SU-DHL-6 (cell line): ENCODE measurements around the gene BTBD19.

ENCODE experiments used
- H2AFZ ChIP-seq: fragments of 200-600 bp; sonication (generic); 2 replicates; pipeline ENCODE4 v1.6.1; 2014; ENCODE audit warnings: low read depth, mild to moderate bottlenecking, moderate library complexity, mixed read lengths, antibody characterized with exemption, low read length; ENCODE audit not compliant: severe bottlenecking
- H3F3A ChIP-seq: fragments of 200-600 bp; shearing (Covaris generic); 2 replicates; pipeline ENCODE4 v1.6.0; 2016; ENCODE audit warnings: antibody characterized with exemption, mild to moderate bottlenecking; ENCODE audit not compliant: insufficient read depth
- H3K27ac ChIP-seq: fragments of 200-600 bp; sonication (generic); 2 replicates; pipeline ENCODE4 v1.5.1; 2016; ENCODE audit warnings: low read depth, mild to moderate bottlenecking, low read length, moderate library complexity, mixed read lengths
- H3K27me3 ChIP-seq: fragments of 200-600 bp; sonication (generic), shearing (Covaris generic); 2 replicates; pipeline ENCODE4 v1.6.0; 2014; ENCODE audit warnings: mild to moderate bottlenecking, low read length
- H3K36me3 ChIP-seq: fragments of 200-600 bp; sonication (generic); 2 replicates; pipeline ENCODE4 v1.6.1; 2014; ENCODE audit warnings: mild to moderate bottlenecking, low read length, mixed read lengths
- H3K4me2 ChIP-seq: fragments of 300-600, 200-600 bp; shearing (Covaris generic), sonication (generic); 2 replicates; pipeline ENCODE4 v1.6.0; 2014; ENCODE audit warnings: low read length, low read depth, mild to moderate bottlenecking; ENCODE audit not compliant: poor library complexity, severe bottlenecking
- H3K4me3 ChIP-seq: fragments of 200-600 bp; sonication (generic); 2 replicates; pipeline ENCODE4 v1.5.1; 2014; ENCODE audit warnings: antibody characterized with exemption, low read length, mild to moderate bottlenecking, mixed read lengths; ENCODE audit not compliant: insufficient read depth, poor library complexity, severe bottlenecking
- H3K79me2 ChIP-seq: fragments of 200-600 bp; sonication (generic); 2 replicates; pipeline ENCODE4 v1.6.1; 2014; ENCODE audit warnings: mild to moderate bottlenecking, low read length, moderate library complexity; ENCODE audit not compliant: insufficient read depth
- H3K9ac ChIP-seq: fragments of 200-600 bp; sonication (generic); 2 replicates; pipeline ENCODE4 v1.7.0; 2014; ENCODE audit warnings: mild to moderate bottlenecking, low read length
- H3K9me2 ChIP-seq: fragments of 200-600 bp; sonication (generic); replicated peaks from 2 replicates; pipeline ENCODE4 v1.6.1; 2014; ENCODE audit warnings: low read length; ENCODE audit not compliant: insufficient read depth
- H3K9me3 ChIP-seq: fragments of 200-600 bp; sonication (generic); 2 replicates; pipeline ENCODE4 v1.6.1; 2014; ENCODE audit warnings: low read length, mixed read lengths; ENCODE audit not compliant: insufficient read depth
- H4K20me1 ChIP-seq: fragments of 200-600 bp; sonication (generic); 2 replicates; pipeline ENCODE4 v1.6.1; 2014; ENCODE audit warnings: low read depth, mild to moderate bottlenecking, antibody characterized with exemption, low read length, moderate library complexity, mixed read lengths
- CTCF ChIP-seq: fragments of 200-600 bp; sonication (generic); IDR thresholded peaks from one replicate; pipeline ENCODE4 v1.5.1; 2017; ENCODE audit warnings: antibody characterized with exemption, mild to moderate bottlenecking, low read length, moderate library complexity; ENCODE audit not compliant: insufficient read depth, poor library complexity, severe bottlenecking
- EZH2phosphoT487 ChIP-seq: fragments of 200-600 bp; sonication (generic), shearing (Covaris generic); conservative IDR thresholded peaks from 2 replicates; pipeline ENCODE4 v1.6.1; 2018; ENCODE audit warnings: mild to moderate bottlenecking, antibody characterized with exemption, low read length, moderate library complexity, mixed read lengths

The BTBD19 gene

GRCh38 chr1:44798481-44799365, 9.6 kb upstream of the BTBD19 start:
- Histone ChIP-seq H3K27me3 (no peaks in the 10 kb centered on the region), H3K9ac (no peak overlapping the region; the same call in 1 of the 2 replicates), H2AFZ (peak overlapping the region; percentile 49), H3K4me3 (no peak overlapping the region), H3K27ac (no peak overlapping the region), H3K9me2 (no peaks in the 10 kb centered on the region), H3K36me3 (no peaks in the 10 kb centered on the region), H3F3A (0 out of 2 replicates have a peak, but pooled peaks cover 6% of the 10 kb centered on the region), H3K79me2 (no peaks in the 10 kb centered on the region), H4K20me1 (no peaks in the 10 kb centered on the region), H3K4me2 (no peak overlapping the region), H3K9me3 (no peaks in the 10 kb centered on the region)
- TF ChIP-seq EZH2phosphoT487 = no peak
- TF ChIP-seq CTCF = no peak

- Histone ChIP-seq H3K36me3 (no peaks in the 10 kb centered on the region), H3K9me2 (no peaks in the 10 kb centered on the region), H3K9me3 (no peaks in the 10 kb centered on the region), H3K27ac (peak within 1 kb of the TSS; percentile 83), H3K4me3 (peak within 1 kb of the TSS; percentile 69), H3F3A (0 out of 2 replicates have a peak, but pooled peaks cover 6% of the 10 kb centered on the region), H3K4me2 (peak within 1 kb of the TSS; percentile 60), H3K9ac (peak within 1 kb of the TSS; percentile 87), H2AFZ (peak within 1 kb of the TSS; percentile 72), H4K20me1 (no peaks in the 10 kb centered on the region), H3K27me3 (no peaks in the 10 kb centered on the region), H3K79me2 (no peaks in the 10 kb centered on the region)
- TF ChIP-seq CTCF = peak; percentile 64
- TF ChIP-seq EZH2phosphoT487 = no peak
Measured at GRCh38 chr1:44799770-44800584, 8.3 kb upstream of the BTBD19 start, which contains the start of gene PLK3. TSS of gene PLK3 (plus strand) at chr1:44800377. CDS start at chr1:44800464, 87 bp downstream.

- Histone ChIP-seq H3K36me3 (no peaks in the 10 kb centered on the region), H3K27me3 (no peaks in the 10 kb centered on the region), H3F3A (peaks cover 8% of the 10 kb centered on the region; the same call in 1 of the 2 replicates), H3K9me2 (no peaks in the 10 kb centered on the region), H3K9me3 (no peaks in the 10 kb centered on the region), H3K9ac (peak overlapping the region; percentile 87; the same call in 1 of the 2 replicates), H2AFZ (no peak overlapping the region), H4K20me1 (no peaks in the 10 kb centered on the region), H3K27ac (no peak overlapping the region), H3K4me3 (no peak overlapping the region), H3K79me2 (no peaks in the 10 kb centered on the region), H3K4me2 (peak overlapping the region; percentile 35)
- TF ChIP-seq CTCF = no peak
- no peak for TF ChIP-seq EZH2phosphoT487
Measured at GRCh38 chr1:44801491-44802305, 6.6 kb upstream of the BTBD19 start.
